ENCODE data around the gene RALGPS1. TPM values are rescaled to one million over a fixed set of nuclear protein-coding genes. Genes with fewer than 3 reads are reported as not detected.

Gene RALGPS1
- total and polyA plus RNA-seq, 2 experiments from 2014 or later: 13.1 to 22.1 TPM

DNA sequence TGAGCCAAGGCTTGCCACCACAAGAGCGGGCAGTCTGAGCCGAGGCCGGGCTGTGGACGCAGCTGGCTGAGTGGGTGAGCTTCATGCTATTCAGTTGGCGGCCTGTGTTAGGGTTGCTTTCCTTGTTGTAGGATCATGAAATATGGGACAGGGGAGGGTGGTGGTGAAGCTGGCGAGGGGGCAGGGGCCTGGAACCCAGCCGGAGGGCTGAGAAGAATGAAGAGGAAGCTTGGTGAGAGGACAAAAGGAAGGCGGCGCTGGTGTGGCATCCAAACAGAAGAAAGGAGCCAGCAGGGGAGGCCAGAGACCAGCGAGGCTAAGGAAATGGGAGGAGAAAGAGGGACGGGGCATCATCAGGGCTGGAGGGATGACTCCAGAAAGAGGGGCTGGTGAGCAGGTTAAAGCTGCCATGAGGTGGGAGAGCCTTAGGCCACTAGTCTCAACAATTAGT, 18.3 kb downstream of the RALGPS1 start:
- Histone ChIP-seq H4K20me1 (ENCODE audit: insufficient read depth, poor library complexity, severe bottlenecking) (no peaks in the 10 kb centered on the region), H3K79me2 (peaks cover 48% of the 10 kb centered on the region), H3K9me2 (replicated peaks; ENCODE audit: insufficient read depth) (no peaks in the 10 kb centered on the region), H3K4me2 (no peak overlapping the region), H2AFZ (no peak overlapping the region), H3K4me3 (no peak overlapping the region), H3K27ac (no peak overlapping the region), H3K4me1 (ENCODE audit: insufficient read depth) (no peaks in the 10 kb centered on the region), H3K9me3 (ENCODE audit: low read depth) (no peaks in the 10 kb centered on the region), H3K36me3 (replicated peaks; ENCODE audit: insufficient read depth, low read depth) (no peaks in the 10 kb centered on the region), H3K27me3 (no peaks in the 10 kb centered on the region)
- 89% methylated on average over 6 of the region's 11 CpGs for WGBS (ENCODE audit: low lambda C conversion rate, missing lambda C conversion rate)
- no peak for DNase-seq (ENCODE audit: low spot score)
- TF ChIP-seq CTCF (IDR thresholded peaks at IDR 0.05; ENCODE audit: poor library complexity) (no peak), EZH2 (IDR thresholded peaks at IDR 0.05; ENCODE audit: borderline replicate concordance) (no peak), EZH2phosphoT487 (IDR thresholded peaks at IDR 0.05; ENCODE audit: low read depth, severe bottlenecking, unreplicated experiment) (no peak)

- Histone ChIP-seq H3K36me3 (replicated peaks; ENCODE audit: insufficient read depth, low read depth) (no peaks in the 10 kb centered on the region), H3K9me3 (ENCODE audit: low read depth) (no peaks in the 10 kb centered on the region), H3K27me3 (no peaks in the 10 kb centered on the region), H4K20me1 (ENCODE audit: insufficient read depth, poor library complexity, severe bottlenecking) (no peaks in the 10 kb centered on the region), H3K4me1 (ENCODE audit: insufficient read depth) (no peaks in the 10 kb centered on the region), H2AFZ (no peak overlapping the region), H3K9me2 (replicated peaks; ENCODE audit: insufficient read depth) (no peaks in the 10 kb centered on the region), H3K4me2 (no peak overlapping the region), H3K27ac (no peak overlapping the region), H3K4me3 (no peak overlapping the region), H3K79me2 (peaks cover 43% of the 10 kb centered on the region)
- DNase-seq (ENCODE audit: low spot score): no peak
- TF ChIP-seq EZH2 (IDR thresholded peaks at IDR 0.05; ENCODE audit: borderline replicate concordance) (no peak), CTCF (IDR thresholded peaks at IDR 0.05; ENCODE audit: poor library complexity) (no peak), EZH2phosphoT487 (IDR thresholded peaks at IDR 0.05; ENCODE audit: low read depth, severe bottlenecking, unreplicated experiment) (no peak)
- 87% methylated on average over 11 of the region's 11 CpGs for WGBS (ENCODE audit: low lambda C conversion rate, missing lambda C conversion rate)
These were observed 18.9 kb downstream of the RALGPS1 start for GRCh38 chr9:126933334-126933980.

GRCh38 chr9:126934441-126934840, 19.9 kb downstream of the RALGPS1 start:
- no peaks in the 10 kb centered on the region for H3K36me3 ChIP-seq (replicated peaks; ENCODE audit: insufficient read depth, low read depth)
- H4K20me1 ChIP-seq (ENCODE audit: insufficient read depth, poor library complexity, severe bottlenecking): no peaks in the 10 kb centered on the region
- no peaks in the 10 kb centered on the region for H3K9me2 ChIP-seq (replicated peaks; ENCODE audit: insufficient read depth)
- H3K4me2 ChIP-seq: no peak overlapping the region
- WGBS (ENCODE audit: low lambda C conversion rate, missing lambda C conversion rate): 93% methylated on average over 8 of the region's 8 CpGs
- no peak for TF ChIP-seq EZH2 (IDR thresholded peaks at IDR 0.05; ENCODE audit: borderline replicate concordance)
- TF ChIP-seq EZH2phosphoT487 (IDR thresholded peaks at IDR 0.05; ENCODE audit: low read depth, severe bottlenecking, unreplicated experiment): no peak
- TF ChIP-seq CTCF (IDR thresholded peaks at IDR 0.05; ENCODE audit: poor library complexity): no peak
- peaks cover 5% of the 10 kb centered on the region for H3K4me1 ChIP-seq (ENCODE audit: insufficient read depth)
- no peaks in the 10 kb centered on the region for H3K27me3 ChIP-seq
- H3K9me3 ChIP-seq (ENCODE audit: low read depth): no peaks in the 10 kb centered on the region
- H3K27ac ChIP-seq: no peak overlapping the region
- peaks cover 35% of the 10 kb centered on the region for H3K79me2 ChIP-seq
- no peak overlapping the region for H2AFZ ChIP-seq
- no peak for DNase-seq (ENCODE audit: low spot score)
- H3K4me3 ChIP-seq: no peak overlapping the region
